Mucosa of stomach (tissue), 1 donor: ENCODE results near the gene RTL10.

Experiments
- H3K27me3 ChIP-seq: one replicate; pipeline ENCODE4 v1.7.0; 2013; ENCODE audit warnings: mild to moderate bottlenecking, low read length; ENCODE audit not compliant: control insufficient read depth, insufficient read depth
- H3K36me3 ChIP-seq: one replicate; pipeline ENCODE4 v1.7.0; 2013; ENCODE audit warnings: low read length; ENCODE audit not compliant: control insufficient read depth, insufficient read depth
- H3K4me1 ChIP-seq: one replicate; pipeline ENCODE4 v1.7.0; 2013; ENCODE audit warnings: mild to moderate bottlenecking, low read length; ENCODE audit not compliant: control insufficient read depth, insufficient read depth
- H3K4me3 ChIP-seq: one replicate; pipeline ENCODE4 v1.7.0; 2013; ENCODE audit warnings: low read length
- H3K9ac ChIP-seq: one replicate; pipeline ENCODE4 v1.7.0; 2013; ENCODE audit warnings: mild to moderate bottlenecking, low read length, moderate library complexity
- H3K9me3 ChIP-seq: one replicate; pipeline ENCODE4 v1.7.0; 2013; ENCODE audit warnings: mild to moderate bottlenecking, low read length, moderate library complexity; ENCODE audit not compliant: control insufficient read depth
- donor health status: Pancreatic carcinoma.

Gene RTL10

GRCh38 chr22:19848298-19849224 lies 6.1 kb downstream of the RTL10 start:
- Histone ChIP-seq H3K9ac (no peak overlapping the region), H3K4me1 (peaks cover 47% of the 10 kb centered on the region), H3K36me3 (peaks cover 4% of the 10 kb centered on the region), H3K9me3 (no peaks in the 10 kb centered on the region), H3K4me3 (no peak overlapping the region), H3K27me3 (no peaks in the 10 kb centered on the region)

- H3K4me1 ChIP-seq, result peaks cover 45% of the 10 kb centered on the region
- H3K4me3 ChIP-seq, result no peak overlapping the region
- no peak overlapping the region for H3K9ac ChIP-seq
- no peaks in the 10 kb centered on the region for H3K27me3 ChIP-seq
- peaks cover 4% of the 10 kb centered on the region for H3K36me3 ChIP-seq
- no peaks in the 10 kb centered on the region for H3K9me3 ChIP-seq
These were observed 7.4 kb downstream of the RTL10 start for GRCh38 chr22:19847345-19847632.

GRCh38 chr22:19846620-19847344 lies 7.9 kb downstream of the RTL10 start:
- no peak overlapping the region for H3K4me3 ChIP-seq
- H3K4me1 ChIP-seq, result peaks cover 44% of the 10 kb centered on the region
- H3K36me3 ChIP-seq, result peaks cover 4% of the 10 kb centered on the region
- no peaks in the 10 kb centered on the region for H3K27me3 ChIP-seq
- H3K9ac ChIP-seq, result no peak overlapping the region
- H3K9me3 ChIP-seq, result no peaks in the 10 kb centered on the region

- no peak overlapping the region for H3K9ac ChIP-seq
- H3K9me3 ChIP-seq, result no peaks in the 10 kb centered on the region
- H3K36me3 ChIP-seq, result no peaks in the 10 kb centered on the region
- no peak overlapping the region for H3K4me3 ChIP-seq
- H3K27me3 ChIP-seq, result no peaks in the 10 kb centered on the region
- H3K4me1 ChIP-seq, result peaks cover 38% of the 10 kb centered on the region
These were observed 9.5 kb downstream of the RTL10 start for GRCh38 chr22:19845054-19845722.

- H3K9me3 ChIP-seq, result no peaks in the 10 kb centered on the region
- H3K4me3 ChIP-seq, result no peak overlapping the region
- H3K36me3 ChIP-seq, result no peaks in the 10 kb centered on the region
- H3K4me1 ChIP-seq, result peaks cover 38% of the 10 kb centered on the region
- no peak overlapping the region for H3K9ac ChIP-seq
- no peaks in the 10 kb centered on the region for H3K27me3 ChIP-seq
These were observed 10.2 kb downstream of the RTL10 start for GRCh38 chr22:19844377-19845053.

GRCh38 chr22:19843857-19844376 lies 10.8 kb downstream of the RTL10 start:
- Histone ChIP-seq H3K4me1 (peaks cover 37% of the 10 kb centered on the region), H3K9ac (no peak overlapping the region), H3K27me3 (no peaks in the 10 kb centered on the region), H3K9me3 (no peaks in the 10 kb centered on the region), H3K36me3 (no peaks in the 10 kb centered on the region), H3K4me3 (no peak overlapping the region)

GRCh38 chr22:19843107-19843856 lies 11.4 kb downstream of the RTL10 start:
- H3K9ac ChIP-seq, result no peak overlapping the region
- peaks cover 31% of the 10 kb centered on the region for H3K4me1 ChIP-seq
- H3K4me3 ChIP-seq, result no peak overlapping the region
- no peaks in the 10 kb centered on the region for H3K36me3 ChIP-seq
- no peaks in the 10 kb centered on the region for H3K9me3 ChIP-seq
- no peaks in the 10 kb centered on the region for H3K27me3 ChIP-seq

- Histone ChIP-seq H3K9me3 (no peaks in the 10 kb centered on the region), H3K9ac (no peak overlapping the region), H3K4me1 (peaks cover 27% of the 10 kb centered on the region), H3K27me3 (no peaks in the 10 kb centered on the region), H3K36me3 (no peaks in the 10 kb centered on the region), H3K4me3 (no peak overlapping the region)
These were observed 12.1 kb downstream of the RTL10 start for GRCh38 chr22:19842393-19843106.

GRCh38 chr22:19841641-19842392 lies 12.9 kb downstream of the RTL10 start:
- Histone ChIP-seq H3K36me3 (no peaks in the 10 kb centered on the region), H3K9ac (no peak overlapping the region), H3K27me3 (no peaks in the 10 kb centered on the region), H3K9me3 (no peaks in the 10 kb centered on the region), H3K4me1 (peaks cover 27% of the 10 kb centered on the region), H3K4me3 (no peak overlapping the region)

GRCh38 chr22:19840955-19841640 lies 13.6 kb downstream of the RTL10 start:
- Histone ChIP-seq H3K4me1 (peaks cover 27% of the 10 kb centered on the region), H3K9ac (no peak overlapping the region), H3K9me3 (no peaks in the 10 kb centered on the region), H3K36me3 (no peaks in the 10 kb centered on the region), H3K27me3 (no peaks in the 10 kb centered on the region), H3K4me3 (no peak overlapping the region)
